SK-N-SH treated with all-trans-retinoic acid at 6 μM for 48 hours (cell line): ENCODE results near the gene DTD1.

Experiments used
- ATAC-seq: fragments of 200-7000 bp; cut with Tn5 transposase; 3 replicates; pipeline ENCODE4 v1.9.1; 2020; ENCODE audit warnings: mild to moderate bottlenecking, moderate library complexity
- ARNTL ChIP-seq: fragments of 450-650 bp; formaldehyde crosslinking; IDR thresholded peaks from 2 replicates; pipeline ENCODE4 v1.5.0; 2020; ENCODE audit warnings: low read depth, mild to moderate bottlenecking, moderate library complexity, borderline replicate concordance
- BACH2 ChIP-seq: fragments of 250-450 bp; sonication (Bioruptor Pico); IDR thresholded peaks from 2 replicates; pipeline ENCODE4 v1.9.0; 2021; ENCODE audit warnings: mild to moderate bottlenecking, borderline replicate concordance
- CREB5 ChIP-seq: fragments of 250-450 bp; sonication (Bioruptor Pico); IDR thresholded peaks from 2 replicates; pipeline ENCODE4 v1.5.1; 2020; ENCODE audit warnings: low read depth, mild to moderate bottlenecking, moderate library complexity
- CSDC2 ChIP-seq: fragments of 250-450 bp; sonication (Bioruptor Pico); IDR thresholded peaks from 2 replicates; pipeline ENCODE4 v1.5.0; 2020; ENCODE audit warnings: mild to moderate bottlenecking, moderate library complexity
- CSRNP3 ChIP-seq: fragments of 250-450 bp; sonication (Bioruptor Pico); IDR thresholded peaks from 2 replicates; pipeline ENCODE4 v1.5.1; 2021; ENCODE audit warnings: mild to moderate bottlenecking, moderate library complexity
- GLIS3 ChIP-seq: fragments of 250-450 bp; sonication (Bioruptor Pico); IDR thresholded peaks from 2 replicates; pipeline ENCODE4 v1.5.0; 2020; ENCODE audit warnings: mild to moderate bottlenecking, moderate library complexity
- ISL1 ChIP-seq: fragments of 250-450 bp; sonication (Bioruptor Pico); IDR thresholded peaks from 2 replicates; pipeline ENCODE4 v2.1.2; 2022; ENCODE audit warnings: mild to moderate bottlenecking, moderate library complexity
- PATZ1 ChIP-seq: fragments of 250-450 bp; sonication (Bioruptor Pico); IDR thresholded peaks from 2 replicates; pipeline ENCODE4 v1.8.0; 2020; ENCODE audit warnings: mild to moderate bottlenecking, moderate library complexity, borderline replicate concordance
- POU6F1 ChIP-seq: fragments of 250-450 bp; sonication (Bioruptor Pico); IDR thresholded peaks from 2 replicates; pipeline ENCODE4 v1.8.0; 2021; ENCODE audit warnings: low read depth, mild to moderate bottlenecking, moderate library complexity, borderline replicate concordance
- PPARA ChIP-seq: fragments of 250-450 bp; sonication (Bioruptor Pico); IDR thresholded peaks from 2 replicates; pipeline ENCODE4 v1.5.0; 2020; ENCODE audit warnings: mild to moderate bottlenecking, borderline replicate concordance
- RARB ChIP-seq: fragments of 250-450 bp; sonication (Bioruptor Pico); IDR thresholded peaks from 2 replicates; pipeline ENCODE4 v1.8.0; 2021; ENCODE audit warnings: mild to moderate bottlenecking, moderate library complexity
- SNAI2 ChIP-seq: fragments of 250-450 bp; sonication (Bioruptor Pico); IDR thresholded peaks from 2 replicates; pipeline ENCODE4 v1.5.0; 2020; ENCODE audit warnings: mild to moderate bottlenecking, moderate library complexity
- TCF4 ChIP-seq: fragments of 250-450 bp; sonication (Bioruptor Pico); IDR thresholded peaks from 2 replicates; pipeline ENCODE4 v1.8.0; 2021; ENCODE audit warnings: mild to moderate bottlenecking, moderate library complexity, borderline replicate concordance
- TOX ChIP-seq: fragments of 250-450 bp; sonication (Bioruptor Pico); IDR thresholded peaks from 2 replicates; pipeline ENCODE4 v1.8.0; 2021; ENCODE audit warnings: mild to moderate bottlenecking, moderate library complexity, borderline replicate concordance
- TSHZ2 ChIP-seq: fragments of 250-450 bp; sonication (Bioruptor Pico); IDR thresholded peaks from 2 replicates; pipeline ENCODE4 v1.5.0; 2020; ENCODE audit warnings: mild to moderate bottlenecking, moderate library complexity
- ZC3H10 ChIP-seq: fragments of 250-450 bp; sonication (Bioruptor Pico); IDR thresholded peaks from 2 replicates; pipeline ENCODE4 v1.5.1; 2021; ENCODE audit warnings: mild to moderate bottlenecking, moderate library complexity
- ZFP3 ChIP-seq: fragments of 250-450 bp; sonication (Bioruptor Pico); IDR thresholded peaks from 2 replicates; pipeline ENCODE4 v1.5.0; 2020; ENCODE audit warnings: mild to moderate bottlenecking, moderate library complexity
- ZFP30 ChIP-seq: fragments of 450-650 bp; formaldehyde crosslinking; IDR thresholded peaks from 2 replicates; pipeline ENCODE4 v1.5.0; 2022; ENCODE audit warnings: mild to moderate bottlenecking, moderate library complexity
- ZNF565 ChIP-seq: fragments of 450-650 bp; formaldehyde crosslinking; conservative IDR thresholded peaks from 2 replicates; pipeline ENCODE4 v1.5.0; 2020; ENCODE audit warnings: low read depth, mild to moderate bottlenecking, moderate library complexity
- ZNF70 ChIP-seq: fragments of 450-650 bp; formaldehyde crosslinking; IDR thresholded peaks from 2 replicates; pipeline ENCODE4 v1.5.0; 2020; ENCODE audit warnings: mild to moderate bottlenecking, moderate library complexity
- ZNF8 ChIP-seq: fragments of 450-650 bp; formaldehyde crosslinking; IDR thresholded peaks from 2 replicates; pipeline ENCODE4 v1.5.0; 2020; ENCODE audit warnings: mild to moderate bottlenecking, moderate library complexity

The DTD1 gene

GRCh38 chr20:18632196-18632789, 44.4 kb downstream of the DTD1 start:
- ATAC-seq, result peak; percentile 99
- TF ChIP-seq TOX (CRISPR knock-in tag) (no peak), PPARA (CRISPR knock-in tag) (no peak), ZFP3 (CRISPR knock-in tag) (no peak), ISL1 (CRISPR knock-in tag) (no peak), GLIS3 (CRISPR knock-in tag) (no peak), RARB (CRISPR knock-in tag) (no peak), BACH2 (CRISPR knock-in tag) (no peak), ZNF8 (CRISPR knock-in tag) (no peak), CREB5 (CRISPR knock-in tag) (no peak), ARNTL (no peak), PATZ1 (CRISPR knock-in tag) (no peak), CSDC2 (no peak), ZC3H10 (CRISPR knock-in tag) (no peak), ZFP30 (no peak), POU6F1 (CRISPR knock-in tag) (no peak), CSRNP3 (no peak), SNAI2 (CRISPR knock-in tag) (no peak), TCF4 (CRISPR knock-in tag) (no peak)

- TF ChIP-seq ZNF70, result no peak
- no peak for TF ChIP-seq TOX (CRISPR knock-in tag)
- no peak for TF ChIP-seq POU6F1 (CRISPR knock-in tag)
- TF ChIP-seq BACH2 (CRISPR knock-in tag), result no peak
- TF ChIP-seq CSRNP3, result no peak
- TF ChIP-seq ZNF8 (CRISPR knock-in tag), result no peak
- no peak for TF ChIP-seq ZFP30
- TF ChIP-seq CSDC2, result no peak
- TF ChIP-seq TCF4 (CRISPR knock-in tag), result no peak
- TF ChIP-seq ZFP3 (CRISPR knock-in tag), result no peak
- no peak for TF ChIP-seq RARB (CRISPR knock-in tag)
- no peak for TF ChIP-seq ZNF565 (CRISPR knock-in tag)
- no peak for TF ChIP-seq ISL1 (CRISPR knock-in tag)
- no peak for TF ChIP-seq TSHZ2 (CRISPR knock-in tag)
- TF ChIP-seq CREB5 (CRISPR knock-in tag), result no peak
Observed at GRCh38 chr20:18633411-18633810, 45.6 kb downstream of the DTD1 start.

More at GRCh38 chr20:18633411-18633810, 45.6 kb downstream of the DTD1 start:
- ATAC-seq, result no peak
